Chondrocyte (in vitro differentiated cells): ENCODE results near the gene C20orf144. TPM values are rescaled to one million over a fixed set of nuclear protein-coding genes. Genes with fewer than 3 reads are reported as not detected.

Source experiments
- DNase-seq: peaks from one replicate; pipeline ENCODE4 v3.0.0; 2021; ENCODE audit warnings: mixed read lengths, low spot score
- H3K27ac Mint-ChIP-seq: one replicate; pipeline ENCODE4 v1.8.0; 2021; ENCODE audit warnings: mild to moderate bottlenecking, moderate library complexity, mixed read lengths; ENCODE audit not compliant: unreplicated experiment
- H3K27me3 Mint-ChIP-seq: 2 replicates; pipeline ENCODE4 v1.8.0; 2021; ENCODE audit warnings: low read depth, mixed read lengths
- H3K36me3 Mint-ChIP-seq: 2 replicates; pipeline ENCODE4 v1.8.0; 2021; ENCODE audit warnings: low read depth, mixed read lengths
- H3K4me1 Mint-ChIP-seq: 2 replicates; pipeline ENCODE4 v1.8.0; 2021; ENCODE audit warnings: low read depth, mild to moderate bottlenecking, mixed read lengths
- H3K4me3 Mint-ChIP-seq: one replicate; pipeline ENCODE4 v1.8.0; 2021; ENCODE audit warnings: mild to moderate bottlenecking, moderate library complexity, mixed read lengths; ENCODE audit not compliant: unreplicated experiment
- H3K9me3 Mint-ChIP-seq: 2 replicates; pipeline ENCODE4 v1.8.0; 2021; ENCODE audit warnings: low read depth, mixed read lengths
- CTCF ChIP-seq: fragments of 200-600 bp; sonication (generic); IDR thresholded peaks from 2 replicates; pipeline ENCODE4 v1.5.0; 2021; ENCODE audit warnings: antibody characterized with exemption, mild to moderate bottlenecking, moderate library complexity
- total RNA-seq: library from RNA; stranded (reverse); gene quantifications from 3 replicates; pipeline ENCODE4 v1.2.1, GENCODE V29; 2021

Gene C20orf144
- total RNA-seq, 1 donor from 2014 or later, result 0.10 TPM

- Mint-ChIP-seq H3K9me3 (no peaks in the 10 kb centered on the region), H3K27me3 (no peaks in the 10 kb centered on the region), H3K27ac (no peak overlapping the region), H3K4me3 (no peak overlapping the region), H3K36me3 (peaks cover 6% of the 10 kb centered on the region), H3K4me1 (peaks cover 5% of the 10 kb centered on the region)
- no peak for TF ChIP-seq CTCF
- DNase-seq, result no peak
Observed at GRCh38 chr20:33657704-33658095, 4.4 kb upstream of the C20orf144 start.

- Mint-ChIP-seq H3K27ac (no peak overlapping the region), H3K4me1 (peaks cover 7% of the 10 kb centered on the region), H3K27me3 (no peaks in the 10 kb centered on the region), H3K4me3 (no peak overlapping the region), H3K36me3 (peaks cover 6% of the 10 kb centered on the region), H3K9me3 (no peaks in the 10 kb centered on the region)
- TF ChIP-seq CTCF, result no peak
- DNase-seq, result no peak
Observed at GRCh38 chr20:33658510-33658909, 3.6 kb upstream of the C20orf144 start.

- Mint-ChIP-seq H3K9me3 (no peaks in the 10 kb centered on the region), H3K27me3 (no peaks in the 10 kb centered on the region), H3K27ac (no peak overlapping the region), H3K36me3 (peaks cover 6% of the 10 kb centered on the region), H3K4me3 (no peak overlapping the region), H3K4me1 (peaks cover 8% of the 10 kb centered on the region)
- no peak for DNase-seq
- TF ChIP-seq CTCF, result no peak
Observed at GRCh38 chr20:33658929-33659328, 3.2 kb upstream of the C20orf144 start.

- Mint-ChIP-seq H3K4me3 (no peak overlapping the region), H3K36me3 (peaks cover 6% of the 10 kb centered on the region), H3K4me1 (peaks cover 14% of the 10 kb centered on the region), H3K27ac (no peak overlapping the region), H3K9me3 (no peaks in the 10 kb centered on the region), H3K27me3 (no peaks in the 10 kb centered on the region)
- no peak for DNase-seq
- TF ChIP-seq CTCF, result no peak
Observed at GRCh38 chr20:33659341-33660034, 2.6 kb upstream of the C20orf144 start.

GRCh38 chr20:33660035-33660684 lies 2.0 kb upstream of the C20orf144 start:
- Mint-ChIP-seq H3K27me3 (no peaks in the 10 kb centered on the region), H3K9me3 (no peaks in the 10 kb centered on the region), H3K27ac (no peak overlapping the region), H3K4me1 (peaks cover 19% of the 10 kb centered on the region), H3K4me3 (no peak overlapping the region), H3K36me3 (peaks cover 6% of the 10 kb centered on the region)
- no peak for DNase-seq
- no peak for TF ChIP-seq CTCF
